Dedifferentiated amniotic fluid mesenchymal stem cell (primary cell): ENCODE results near the gene INSL3.
"Not testable (repeated sequence)": the region's sequence is repeated elsewhere in the genome, so short reads cannot be mapped to it uniquely, and the experiment has no call there.

Experiments
- DNase-seq: peaks from one replicate; pipeline ENCODE4 v3.0.0-alpha.2; 2016; ENCODE audit errors: extremely low spot score

The INSL3 gene

DNA sequence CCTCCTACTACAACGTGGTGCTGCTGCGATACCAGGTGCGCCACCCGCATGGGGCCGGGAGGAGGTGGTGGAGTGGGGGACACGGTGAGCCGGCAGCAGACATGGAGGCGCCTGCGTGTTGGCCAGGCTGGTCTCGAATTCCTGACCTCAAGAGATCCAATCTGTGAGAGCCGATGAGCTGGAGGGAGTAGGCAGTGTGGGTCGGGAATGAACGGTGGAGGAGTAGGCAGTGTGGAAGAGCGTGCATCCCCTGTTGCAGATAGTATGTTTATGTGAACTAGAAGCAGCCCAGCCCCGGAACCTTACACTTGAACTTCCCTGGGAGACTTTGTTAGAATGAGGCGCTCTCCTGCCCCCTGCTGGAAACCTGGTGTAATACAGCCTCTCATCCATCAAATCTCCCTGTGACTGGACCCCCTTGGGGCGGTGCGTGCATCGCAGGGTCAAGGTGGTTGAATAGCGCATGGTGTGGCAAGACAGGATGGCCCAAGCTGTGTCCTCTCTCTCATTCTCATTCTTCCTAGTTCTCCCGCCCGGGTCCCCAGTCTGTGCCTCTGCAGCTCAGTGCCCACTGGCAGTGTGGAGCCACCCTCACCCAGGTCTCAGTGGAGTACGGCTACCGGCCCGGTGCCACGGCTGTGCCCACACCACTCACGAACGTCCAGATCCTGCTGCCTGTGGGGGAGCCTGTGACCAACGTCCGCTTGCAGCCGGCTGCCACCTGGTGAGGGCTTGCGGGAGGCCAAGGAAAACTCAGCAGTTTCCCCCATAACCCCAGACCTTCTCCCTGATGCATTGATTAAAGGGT is 36.9 kb downstream of the INSL3 start:
- DNase-seq, result peak; percentile 50

DNA sequence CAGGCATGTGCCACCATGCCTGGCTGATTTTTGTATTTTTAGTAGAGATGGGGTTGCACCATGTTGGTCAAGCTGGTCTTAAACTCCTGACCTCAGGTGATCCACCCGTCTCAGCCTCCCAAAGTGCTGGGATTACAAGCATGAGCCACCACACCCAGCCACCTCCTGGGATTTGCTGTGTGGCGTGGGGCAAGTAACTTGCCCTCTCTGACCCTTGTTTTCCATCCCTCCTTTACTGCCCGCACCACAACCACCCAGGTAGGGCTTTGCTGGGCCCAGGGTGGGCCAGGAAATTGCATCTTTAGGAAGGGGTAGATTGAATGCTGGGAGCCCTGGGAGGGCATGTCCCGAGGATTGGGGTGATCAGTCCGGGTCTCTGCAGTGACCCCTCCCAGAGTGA is 37.6 kb downstream of the INSL3 start:
- not testable (repeated sequence) for DNase-seq

DNA sequence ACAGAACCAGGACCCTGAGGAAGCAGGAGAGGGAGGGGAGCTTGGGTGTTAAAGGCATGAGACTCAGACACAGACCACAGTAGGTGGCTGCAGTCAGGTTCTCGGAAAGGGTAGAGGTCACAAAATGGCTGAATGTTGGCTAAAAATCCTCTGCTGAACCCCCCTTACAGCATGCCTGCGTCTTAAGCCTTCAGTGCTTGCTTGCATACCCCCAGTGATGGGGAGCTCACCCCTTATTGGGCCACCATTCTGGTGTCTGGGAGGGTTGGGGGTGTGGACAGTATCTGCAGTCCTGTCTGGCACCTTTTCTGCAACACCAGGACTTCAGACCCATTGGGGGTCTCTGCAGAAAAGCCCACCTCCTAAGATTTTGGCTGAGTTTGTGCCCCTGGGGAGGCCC is 40.5 kb downstream of the INSL3 start:
- no peak for DNase-seq

DNA sequence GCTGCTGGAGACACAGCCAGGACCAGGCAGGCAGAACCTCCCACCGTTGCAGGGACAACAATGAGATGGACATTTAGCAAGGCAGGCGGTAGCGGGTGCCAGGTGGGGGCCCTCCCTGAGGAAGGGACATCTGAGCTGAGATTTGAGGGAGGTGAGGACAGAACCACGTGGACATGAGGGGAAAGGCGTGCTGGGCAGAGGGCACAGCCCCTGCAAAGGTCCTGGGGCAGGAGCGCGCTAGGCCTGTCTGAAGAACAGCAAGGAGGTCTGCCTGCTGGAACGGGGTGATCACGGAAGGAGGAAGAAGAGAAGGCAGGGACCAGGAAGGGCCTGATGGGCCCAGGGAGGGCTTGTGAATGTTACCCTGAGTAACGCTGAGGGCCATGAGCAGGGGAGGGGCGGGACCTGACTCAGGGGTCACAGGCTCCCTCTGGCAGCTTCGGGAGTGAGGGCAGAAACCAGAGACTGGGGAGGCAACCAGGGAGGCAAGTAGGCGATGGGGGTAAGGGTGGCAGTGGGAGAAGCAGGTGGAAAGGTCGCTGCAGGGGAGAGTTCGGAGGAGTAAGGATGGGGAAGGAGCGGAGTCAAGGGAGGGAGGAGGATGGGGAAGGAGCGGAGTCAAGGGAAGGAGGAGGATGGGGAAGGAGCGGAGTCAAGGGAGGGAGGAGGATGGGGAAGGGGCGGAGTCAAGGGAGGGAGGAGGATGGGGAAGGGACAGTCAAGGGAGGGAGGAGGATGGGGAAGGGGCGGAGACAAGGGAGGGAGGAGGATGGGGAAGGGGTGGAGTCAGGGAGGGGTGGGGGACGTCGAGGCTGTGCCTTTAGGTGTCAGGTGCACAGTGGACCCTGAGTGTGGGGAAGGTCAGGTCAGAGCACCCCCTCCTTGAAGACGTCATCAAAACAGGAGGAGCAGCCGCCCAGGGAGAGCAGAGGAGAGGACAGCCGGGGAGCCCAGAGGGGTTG is 42.1 kb downstream of the INSL3 start:
- DNase-seq, result no peak

DNA sequence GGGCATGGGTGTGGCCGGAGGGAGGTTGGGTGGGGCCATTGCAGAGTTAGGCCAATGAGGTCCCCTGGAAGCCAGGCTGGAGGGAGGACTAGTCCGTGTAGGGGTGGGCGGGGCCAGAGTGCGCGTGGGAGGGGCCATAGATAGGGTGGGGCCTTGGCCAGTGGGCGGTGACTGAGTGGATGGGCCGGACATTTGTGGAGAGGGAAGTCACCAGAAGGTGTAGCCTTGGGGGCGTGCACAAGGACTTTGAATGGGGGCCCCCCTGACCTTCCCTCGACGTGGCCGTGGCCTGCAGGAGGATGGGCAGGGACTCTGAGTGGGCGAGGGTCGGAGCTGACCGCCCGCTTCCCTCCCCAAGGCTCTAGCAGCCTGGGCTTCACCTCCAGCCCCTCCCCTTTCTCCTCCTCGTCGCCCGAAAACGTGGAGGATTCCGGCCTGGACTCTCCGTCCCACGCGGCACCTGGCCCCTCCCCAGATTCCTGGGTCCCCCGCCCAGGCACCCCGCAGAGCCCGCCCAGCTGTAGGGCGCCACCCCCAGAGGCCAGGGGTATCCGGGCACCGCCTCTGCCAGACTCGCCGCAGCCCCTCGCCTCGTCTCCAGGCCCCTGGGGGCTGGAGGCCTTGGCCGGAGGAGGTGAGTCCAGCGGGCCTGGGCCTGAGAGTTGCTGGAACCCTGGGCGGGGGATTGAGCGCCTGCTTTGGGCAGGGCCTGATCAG is 42.9 kb downstream of the INSL3 start:
- DNase-seq, result no peak

DNA sequence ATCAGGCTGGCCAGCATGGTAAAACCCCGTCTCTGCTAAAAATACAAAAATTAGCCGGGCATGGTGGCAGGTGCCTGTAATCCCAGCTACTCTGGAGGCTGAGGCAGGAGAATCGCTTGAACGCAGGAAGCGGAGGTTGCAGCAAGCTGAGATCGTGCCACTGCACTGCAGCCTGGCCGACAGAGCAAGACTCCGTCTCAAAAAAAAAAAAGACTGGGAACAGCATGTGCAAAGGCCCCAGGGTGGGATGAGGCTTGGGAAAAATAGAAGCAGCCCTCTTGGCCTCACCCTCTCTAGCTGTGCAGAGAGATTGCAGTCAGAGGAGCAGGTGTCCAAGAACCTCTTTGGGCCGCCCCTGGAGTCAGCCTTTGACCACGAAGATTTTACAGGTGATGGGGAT is 43.5 kb downstream of the INSL3 start:
- not testable (repeated sequence) for DNase-seq

DNA sequence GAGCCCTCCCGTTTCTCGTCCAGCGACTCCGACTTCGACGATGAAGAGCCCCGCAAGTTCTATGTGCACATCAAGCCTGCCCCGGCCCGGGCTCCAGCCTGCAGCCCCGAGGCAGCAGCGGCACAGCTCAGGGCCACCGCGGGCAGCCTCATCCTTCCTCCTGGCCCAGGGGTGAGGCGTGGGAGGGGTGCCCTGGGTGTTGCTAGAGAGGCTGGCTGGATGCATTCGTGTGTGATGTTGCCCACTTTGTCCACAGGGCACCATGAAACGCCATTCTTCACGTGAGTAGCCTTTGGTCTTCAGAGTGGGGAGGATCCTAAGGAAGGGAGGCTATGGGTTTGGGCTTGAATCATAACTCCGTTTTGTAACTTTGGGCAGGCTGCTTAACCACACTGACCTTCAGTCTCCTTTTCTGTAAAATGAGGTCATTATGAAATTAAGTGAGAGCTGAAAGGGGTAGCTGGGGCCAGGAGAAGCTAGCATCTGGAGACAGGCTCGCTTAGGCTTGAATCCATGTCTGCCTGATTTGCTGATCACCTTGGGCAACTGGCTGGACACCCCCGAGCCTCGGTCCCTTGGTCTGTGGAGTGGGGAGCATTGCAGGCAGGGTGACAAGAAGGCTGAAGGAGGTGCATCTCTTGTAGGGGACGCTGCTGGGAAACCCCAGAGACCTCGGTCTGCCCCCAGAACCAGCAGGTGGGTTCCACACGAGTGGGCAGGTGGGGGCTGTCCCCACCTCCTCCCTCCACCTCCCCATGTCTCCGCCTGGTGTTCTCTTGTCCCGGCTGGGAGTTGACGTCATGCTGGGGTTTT is 45.1 kb downstream of the INSL3 start:
- DNase-seq, result no peak

DNA sequence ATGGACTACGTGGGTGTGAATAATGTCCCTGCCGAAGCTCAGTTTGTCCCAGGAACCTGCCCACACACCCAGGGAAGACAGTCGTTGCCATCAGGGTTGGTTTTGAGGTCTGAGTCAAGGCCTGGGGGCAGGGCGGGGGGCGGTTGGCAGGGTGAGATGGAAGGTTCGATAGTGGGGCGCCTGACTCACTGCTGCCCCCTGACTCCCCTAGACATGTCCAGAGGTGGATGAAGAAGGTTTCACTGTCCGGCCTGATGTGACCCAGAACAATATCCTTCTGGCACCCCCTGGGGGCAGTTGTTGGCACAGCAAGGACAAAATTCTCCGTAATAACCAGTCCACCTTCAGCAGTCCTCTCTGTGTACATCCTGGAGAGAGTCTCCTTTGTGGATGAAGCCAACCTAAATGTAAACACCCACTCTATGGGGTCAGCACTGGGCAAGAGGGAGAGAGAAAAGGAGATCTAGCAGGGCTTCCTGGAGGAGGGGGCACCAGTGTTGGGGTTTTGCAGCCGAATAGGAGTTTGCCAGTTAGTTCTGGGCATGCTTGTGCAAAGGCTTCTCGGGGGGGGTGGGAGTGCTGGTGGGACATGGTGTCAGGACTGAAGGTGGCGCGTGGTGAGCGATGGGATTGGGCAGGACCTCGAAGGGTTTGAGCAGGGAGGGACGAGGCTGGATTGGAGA is 45.9 kb downstream of the INSL3 start:
- no peak for DNase-seq

DNA sequence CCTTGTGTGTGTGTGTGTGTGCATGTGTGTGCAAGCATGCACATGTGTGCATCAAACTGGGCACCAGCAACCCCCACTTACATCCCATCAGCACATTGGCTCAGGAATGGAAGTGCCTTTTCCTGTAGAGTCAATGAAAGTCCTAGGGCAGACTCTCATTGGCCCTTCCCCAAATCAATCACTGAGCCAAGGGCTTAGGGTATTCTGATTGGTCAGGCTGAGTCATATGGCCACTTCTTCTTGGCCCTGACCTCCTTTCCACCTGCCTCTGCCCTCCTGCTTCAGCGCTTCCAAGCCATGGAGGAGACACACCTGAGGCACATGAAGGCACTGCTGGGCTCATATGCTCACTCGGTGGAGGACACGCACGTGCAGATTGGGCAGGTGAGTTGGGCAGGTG is 49.1 kb downstream of the INSL3 start:
- no peak for DNase-seq

DNA sequence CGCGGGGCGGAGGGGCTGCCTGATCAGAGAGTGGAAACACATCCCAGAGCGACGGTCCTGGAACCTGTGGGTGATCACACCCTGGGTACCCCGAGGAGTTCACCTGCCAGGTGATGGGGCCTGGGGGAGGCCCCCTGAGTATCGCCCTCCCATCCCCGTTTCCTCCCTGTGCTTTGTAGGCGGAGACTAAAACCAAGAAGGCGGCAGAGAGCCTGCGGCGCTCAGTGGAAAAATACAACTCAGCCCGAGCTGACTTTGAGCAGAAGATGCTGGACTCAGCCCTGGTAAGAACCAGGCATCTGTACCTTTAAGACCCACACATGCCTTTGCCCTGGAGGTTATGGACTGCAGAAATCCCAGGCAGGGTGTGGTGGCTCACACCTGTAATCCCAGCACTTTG is 50.7 kb downstream of the INSL3 start:
- no peak for DNase-seq

DNA sequence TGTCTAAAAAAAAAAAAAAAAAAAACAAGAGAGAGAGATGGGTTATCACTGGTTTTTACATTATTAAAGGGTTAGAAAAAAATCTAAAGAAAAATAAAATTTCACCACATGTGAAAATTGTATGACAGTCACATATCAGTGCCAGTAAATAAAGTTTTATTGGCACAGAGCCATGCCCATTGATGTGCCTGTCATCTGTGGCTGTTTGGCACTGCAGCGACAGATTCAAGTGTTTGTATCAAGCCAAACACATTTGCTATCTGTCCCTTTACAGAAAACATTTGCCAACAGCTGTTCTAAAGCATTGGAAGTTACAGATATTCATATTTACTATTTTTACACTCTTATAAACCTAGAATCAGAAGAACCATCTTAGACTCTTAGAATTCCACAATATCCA is 53.8 kb downstream of the INSL3 start:
- no peak for DNase-seq

DNA sequence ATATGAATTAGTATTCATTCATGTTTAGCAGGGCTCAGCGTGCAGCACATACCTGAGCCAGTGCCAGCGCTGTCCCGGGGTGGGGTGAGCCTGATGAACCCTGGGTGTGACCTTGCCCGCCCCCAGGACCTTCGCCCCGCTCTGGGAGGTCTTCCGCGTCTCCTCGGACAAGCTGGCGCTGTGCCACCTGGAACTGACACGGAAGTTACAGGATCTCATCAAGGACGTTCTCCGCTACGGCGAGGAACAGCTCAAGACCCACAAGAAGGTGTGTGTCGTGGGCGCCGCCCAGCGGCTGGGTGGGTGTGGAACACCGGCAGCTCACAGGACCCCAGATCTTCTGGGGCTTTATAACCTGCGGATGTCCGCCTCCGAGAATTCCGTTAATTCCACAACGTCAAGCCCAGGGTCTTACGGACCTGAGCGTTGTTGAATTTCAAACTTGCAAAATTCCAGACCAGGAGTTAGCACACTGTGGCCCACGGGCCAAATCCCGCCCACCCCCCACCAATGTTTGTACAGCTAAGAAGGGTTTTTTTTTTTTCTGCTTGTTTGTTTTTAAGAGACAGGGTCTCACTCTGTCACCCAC is 54.7 kb downstream of the INSL3 start:
- DNase-seq, result peak; percentile 45
